ENCODE measurements around the gene MICAL2.

DNA sequence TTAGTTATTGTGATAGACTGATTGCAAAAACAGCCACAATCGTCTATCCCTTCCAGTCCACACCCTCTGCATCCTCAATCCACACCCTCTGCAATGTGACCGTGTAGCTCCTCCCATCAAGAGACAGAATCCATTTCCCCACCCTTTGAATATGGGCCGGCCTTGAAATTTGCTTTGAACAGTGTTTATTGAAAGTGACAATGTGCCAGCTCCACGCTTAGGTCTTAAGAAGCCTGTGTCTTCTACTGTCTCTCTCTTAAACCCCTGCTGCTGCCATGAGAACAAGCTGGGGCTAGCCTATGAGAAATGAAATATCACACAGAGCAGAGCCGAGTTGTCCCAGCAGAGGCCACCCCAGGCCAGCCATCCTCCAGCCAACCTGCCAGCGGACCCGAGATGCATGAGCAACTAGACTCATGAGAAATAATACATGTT lies 22.3 kb upstream of the MICAL2 start:
- TF ChIP-seq, protein P1, sequence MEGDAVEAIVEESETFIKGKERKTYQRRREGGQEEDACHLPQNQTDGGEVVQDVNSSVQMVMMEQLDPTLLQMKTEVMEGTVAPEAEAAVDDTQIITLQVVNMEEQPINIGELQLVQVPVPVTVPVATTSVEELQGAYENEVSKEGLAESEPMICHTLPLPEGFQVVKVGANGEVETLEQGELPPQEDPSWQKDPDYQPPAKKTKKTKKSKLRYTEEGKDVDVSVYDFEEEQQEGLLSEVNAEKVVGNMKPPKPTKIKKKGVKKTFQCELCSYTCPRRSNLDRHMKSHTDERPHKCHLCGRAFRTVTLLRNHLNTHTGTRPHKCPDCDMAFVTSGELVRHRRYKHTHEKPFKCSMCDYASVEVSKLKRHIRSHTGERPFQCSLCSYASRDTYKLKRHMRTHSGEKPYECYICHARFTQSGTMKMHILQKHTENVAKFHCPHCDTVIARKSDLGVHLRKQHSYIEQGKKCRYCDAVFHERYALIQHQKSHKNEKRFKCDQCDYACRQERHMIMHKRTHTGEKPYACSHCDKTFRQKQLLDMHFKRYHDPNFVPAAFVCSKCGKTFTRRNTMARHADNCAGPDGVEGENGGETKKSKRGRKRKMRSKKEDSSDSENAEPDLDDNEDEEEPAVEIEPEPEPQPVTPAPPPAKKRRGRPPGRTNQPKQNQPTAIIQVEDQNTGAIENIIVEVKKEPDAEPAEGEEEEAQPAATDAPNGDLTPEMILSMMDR (IDR thresholded peaks at IDR 0.05; ENCODE audit: low read depth, low read length), result 0 out of 2 replicates have a peak, but pooled peaks have one; percentile 16
- TF ChIP-seq EZH2phosphoT487 (IDR thresholded peaks at IDR 0.05; ENCODE audit: low read depth), result no peak
